H1 (cell line): Measurements from ENCODE around the gene IL16. TPM values are rescaled to one million over a fixed set of nuclear protein-coding genes. Genes with fewer than 3 reads are reported as not detected.

Source experiments
- CTCF ChIA-PET: fragments of 300-600 bp; sonication (Branson Sonifier 250); formaldehyde crosslinking; loops from one replicate; lab custom pipeline; 2021; ENCODE audit not compliant: partially characterized antibody; lab: Charles Lee
- POLR2A ChIA-PET: fragments of 300-600 bp; sonication (Branson Sonifier 250); formaldehyde crosslinking; loops from one replicate; lab custom pipeline; 2021; ENCODE audit warnings: inconsistent platforms; ENCODE audit not compliant: partially characterized antibody; lab: Charles Lee
- DNase-seq, 2 experiments: peaks; one replicate each; pipeline versions ENCODE4 v3.0.0 to v3.0.0-alpha.2; 2010 to 2022; ENCODE audit warnings: low spot score in 2 of 2, low read depth in 1 of 2, mixed read lengths in 1 of 2
- FAIRE-seq: peaks from 2 replicates; lab custom pipeline; 2011; peaks lifted over from hg19 to GRCh38; lab: Jason Lieb, UNC
- H2AFZ ChIP-seq: 2 replicates; pipeline ENCODE4 v1.8.1; 2012; ENCODE audit warnings: low read length, inconsistent platforms
- H2AK5ac ChIP-seq: 2 replicates; pipeline ENCODE4 v1.6.1; 2013; ENCODE audit warnings: low read depth, low read length
- H2BK120ac ChIP-seq: replicated peaks from 2 replicates; pipeline ENCODE3; 2013; ENCODE audit warnings: low read depth, low read length, inconsistent platforms
- H2BK12ac ChIP-seq: 2 replicates; pipeline ENCODE4 v1.6.1; 2013; ENCODE audit warnings: low read depth, low read length
- H2BK15ac ChIP-seq: 2 replicates; pipeline ENCODE4 v1.6.1; 2013; ENCODE audit warnings: low read length
- H2BK20ac ChIP-seq: 2 replicates; pipeline ENCODE4 v1.6.1; 2013; ENCODE audit warnings: low read length
- H2BK5ac ChIP-seq: 2 replicates; pipeline ENCODE4 v1.6.1; 2013; ENCODE audit warnings: low read depth, low read length
- H3K14ac ChIP-seq: 2 replicates; pipeline ENCODE4 v1.6.1; 2013; ENCODE audit warnings: inconsistent platforms; ENCODE audit not compliant: insufficient read length
- H3K18ac ChIP-seq: 2 replicates; pipeline ENCODE4 v1.6.1; 2013; ENCODE audit warnings: low read length; ENCODE audit errors: extremely low read depth
- H3K23ac ChIP-seq: 2 replicates; pipeline ENCODE4 v1.6.1; 2013; ENCODE audit warnings: inconsistent platforms; ENCODE audit not compliant: insufficient read length
- H3K23me2 ChIP-seq: 2 replicates; pipeline ENCODE4 v1.6.1; 2013; ENCODE audit warnings: low read depth, low read length
- H3K27ac ChIP-seq: 2 replicates; pipeline ENCODE4 v1.6.1; 2011; ENCODE audit warnings: low read depth, low read length, inconsistent platforms
- H3K27me3 ChIP-seq, 4 experiments: replicated peaks in 1 of 4; 1 replicate in 1 of 4; 2 replicates in 3 of 4; pipeline versions ENCODE4 v1.6.1 to v1.8.1; 2011 to 2013; ENCODE audit warnings: low read length in 3 of 4, mild to moderate bottlenecking in 3 of 4, inconsistent platforms in 2 of 4, mixed read lengths in 2 of 4, moderate library complexity in 1 of 4; ENCODE audit not compliant: control insufficient read depth in 3 of 4, insufficient read depth in 3 of 4; ENCODE audit errors: extremely low read depth in 1 of 4
- H3K36me3 ChIP-seq, 4 experiments: 2 replicates each; pipeline versions ENCODE4 v1.6.1 to v1.8.1; 2011 to 2013; ENCODE audit warnings: mild to moderate bottlenecking in 4 of 4, low read length in 3 of 4, moderate library complexity in 2 of 4, control low read depth in 1 of 4, inconsistent platforms in 1 of 4; ENCODE audit not compliant: insufficient read depth in 4 of 4, control insufficient read depth in 2 of 4
- H3K4ac ChIP-seq: replicated peaks from 2 replicates; pipeline ENCODE3; 2013; ENCODE audit warnings: low read length, low read depth, mixed read lengths, inconsistent platforms; ENCODE audit not compliant: insufficient read length
- H3K4me1 ChIP-seq, 4 experiments: replicated peaks in 1 of 4; 1 replicate in 1 of 4; 2 replicates in 3 of 4; pipeline versions ENCODE4 v1.6.1 to v1.8.1; 2011 to 2013; ENCODE audit warnings: low read length in 3 of 4, inconsistent platforms in 2 of 4, mixed read lengths in 1 of 4; ENCODE audit not compliant: insufficient read depth in 4 of 4, control insufficient read depth in 3 of 4
- H3K4me2 ChIP-seq, 2 experiments: 2 replicates each; pipeline versions ENCODE4 v1.6.1 to v1.8.1; 2011 to 2013; ENCODE audit warnings: low read depth in 2 of 2, low read length in 2 of 2, control low read depth in 1 of 2, inconsistent platforms in 1 of 2, mild to moderate bottlenecking in 1 of 2; ENCODE audit not compliant: insufficient read depth in 1 of 2
- H3K4me3 ChIP-seq, 4 experiments: fragments of 200-600, 300-600 bp in 1 of 4; sonication (generic), shearing (Covaris generic), sonication (Bioruptor Twin) in 1 of 4; 2 replicates each; pipeline versions ENCODE4 v1.5.1 to v1.8.1; 2011 to 2016; ENCODE audit warnings: low read length in 4 of 4, low read depth in 3 of 4, control low read depth in 2 of 4, inconsistent platforms in 2 of 4, mild to moderate bottlenecking in 2 of 4, mixed read lengths in 1 of 4, moderate library complexity in 1 of 4; ENCODE audit not compliant: insufficient read depth in 2 of 4; ENCODE audit errors: extremely low read depth in 1 of 4
- H3K56ac ChIP-seq: replicated peaks from 2 replicates; pipeline ENCODE3; 2013; ENCODE audit warnings: low read depth, mild to moderate bottlenecking, mixed read lengths, low read length, inconsistent platforms; ENCODE audit not compliant: insufficient read length
- H3K79me1 ChIP-seq: 2 replicates; pipeline ENCODE4 v1.6.1; 2013; ENCODE audit warnings: low read depth, low read length, control low read depth
- H3K79me2 ChIP-seq, 2 experiments: 2 replicates each; pipeline versions ENCODE4 v1.6.1 to v1.8.1; 2012 to 2013; ENCODE audit warnings: low read length in 2 of 2, mild to moderate bottlenecking in 2 of 2, inconsistent platforms in 1 of 2; ENCODE audit not compliant: insufficient read depth in 2 of 2, control insufficient read depth in 1 of 2
- H3K9ac ChIP-seq, 4 experiments: replicated peaks in 1 of 4; 1 replicate in 1 of 4; 2 replicates in 3 of 4; pipeline versions ENCODE4 v1.6.1 to v1.8.1; 2011 to 2013; ENCODE audit warnings: low read depth in 3 of 4, low read length in 3 of 4, control low read depth in 2 of 4, mild to moderate bottlenecking in 2 of 4, moderate library complexity in 2 of 4, inconsistent platforms in 1 of 4; ENCODE audit errors: extremely low read depth in 1 of 4
- H3K9me3 ChIP-seq, 2 experiments: 2 replicates each; pipeline versions ENCODE4 v1.6.1 to v1.8.1; 2012 to 2013; ENCODE audit warnings: mild to moderate bottlenecking in 2 of 2, moderate library complexity in 2 of 2, control low read depth in 1 of 2, inconsistent platforms in 1 of 2, low read depth in 1 of 2, low read length in 1 of 2, mixed read lengths in 1 of 2; ENCODE audit not compliant: insufficient read depth in 2 of 2
- H4K20me1 ChIP-seq, 2 experiments: replicated peaks in 1 of 2; 2 replicates each; pipeline versions ENCODE3 to v1.8.1; 2011 to 2013; ENCODE audit warnings: inconsistent platforms in 2 of 2, low read length in 2 of 2, mild to moderate bottlenecking in 1 of 2; ENCODE audit not compliant: insufficient read depth in 2 of 2, control insufficient read depth in 1 of 2
- H4K5ac ChIP-seq: 2 replicates; pipeline ENCODE4 v1.6.1; 2013; ENCODE audit warnings: low read length, low read depth, mixed read lengths, inconsistent platforms; ENCODE audit not compliant: insufficient read length
- H4K8ac ChIP-seq: 2 replicates; pipeline ENCODE4 v1.8.0; 2013; ENCODE audit warnings: mild to moderate bottlenecking, moderate library complexity, low read length, inconsistent platforms; ENCODE audit not compliant: insufficient read depth; ENCODE audit errors: extremely low read depth
- H4K91ac ChIP-seq: replicated peaks from 2 replicates; pipeline ENCODE3; 2013; ENCODE audit warnings: low read length, mixed read lengths, inconsistent platforms; ENCODE audit not compliant: insufficient read length
- CHD2 ChIP-seq: IDR thresholded peaks from 2 replicates; pipeline ENCODE4 v1.6.1; 2012; ENCODE audit warnings: low read length, improper control_type of control experiment
- HDAC2 ChIP-seq, 2 experiments: fragments of 300-600 bp in 1 of 2; sonication (generic) in 1 of 2; IDR thresholded peaks; 2 replicates each; pipeline ENCODE4 v1.6.1; 2011 to 2012; ENCODE audit warnings: low read depth in 2 of 2, low read length in 2 of 2, mild to moderate bottlenecking in 2 of 2, moderate library complexity in 2 of 2, borderline replicate concordance in 1 of 2, inconsistent platforms in 1 of 2
- RBBP5 ChIP-seq: IDR thresholded peaks from 2 replicates; pipeline ENCODE4 v1.7.1; 2012; ENCODE audit warnings: low read depth, mild to moderate bottlenecking, inconsistent platforms, low read length, moderate library complexity, borderline replicate concordance
- SIX5 ChIP-seq: IDR thresholded peaks from 2 replicates; pipeline ENCODE4 v1.6.1; 2011; ENCODE audit warnings: mild to moderate bottlenecking, low read depth, low read length
- WGBS, 2 experiments: shearing (Covaris generic) in 1 of 2; methylation state at CpG; one replicate each; pipeline versions ENCODE4 v1.1.6 to v1.1.7; 2013 to 2015; ENCODE audit warnings: low lambda C conversion rate in 2 of 2, mixed read lengths in 2 of 2, inconsistent platforms in 1 of 2, low coverage in 1 of 2, missing lambda C conversion rate in 1 of 2; ENCODE audit not compliant: insufficient replicate concordance in 2 of 2, insufficient coverage in 1 of 2, insufficient read length in 1 of 2; ENCODE audit errors: extremely low coverage in 1 of 2, missing lambda C conversion rate in 1 of 2; 5-methylcytosine and 5-hydroxymethylcytosine counted together
- polyA plus RNA-seq, 7 experiments: library from polyadenylated mRNA; depleted of rRNA in 3 of 7; stranded (reverse) in 5 of 7; unstranded in 2 of 7; fragments of >200 nt in 5 of 7; fragments of 200-250 nt in 2 of 7; gene quantifications; 1 replicate in 5 of 7; 2 replicates in 1 of 7; 4 replicates in 1 of 7; pipeline versions ENCODE4 v1.2.1 to v1.2.3, GENCODE V29; 2011 to 2013; ENCODE audit warnings: missing spikeins in 2 of 7, mixed read lengths in 2 of 7
- total RNA-seq: library from RNA; stranded (reverse); fragmentation: NEBNext Ultra II Directional; extraction: Animal tissue kit (Norgen Biotek cat#: 25700); gene quantifications from 2 replicates; pipeline ENCODE4 v1.2.1, GENCODE V29; 2021

The IL16 gene
- total and polyA plus RNA-seq, 2 of the 8 experiments (the other 6 are each of a cell fraction or from before 2014, with no cell fraction given): 0.03 to 0.09 TPM

GRCh38 chr15:81183439-81183775, 13.3 kb upstream of the IL16 start:
- Histone ChIP-seq H3K18ac (no peak overlapping the region), H4K91ac (no peak overlapping the region), H3K79me2 (no peaks in the 10 kb centered on the region), H3K27me3 (no peaks in the 10 kb centered on the region; a peak in 1 of 7 replicates), H3K56ac (no peak overlapping the region), H3K4ac (no peak overlapping the region), H2BK12ac (no peak overlapping the region), H3K4me3 (no peak overlapping the region), H3K9ac (no peak overlapping the region), H2AK5ac (no peak overlapping the region), H3K27ac (no peak overlapping the region), H4K8ac (no peak overlapping the region), H3K4me1 (no peaks in the 10 kb centered on the region), H3K23me2 (no peaks in the 10 kb centered on the region), H2BK15ac (no peak overlapping the region), H4K20me1 (no peaks in the 10 kb centered on the region), H3K79me1 (no peaks in the 10 kb centered on the region), H3K9me3 (no peaks in the 10 kb centered on the region), H4K5ac (no peak overlapping the region), H3K23ac (no peak overlapping the region), H2BK5ac (no peak overlapping the region), H3K36me3 (no peaks in the 10 kb centered on the region), H2BK120ac (no peak overlapping the region), H2AFZ (no peak overlapping the region), H2BK20ac (no peak overlapping the region), H3K4me2 (no peak overlapping the region), H3K14ac (no peak overlapping the region)
- no peak for FAIRE-seq
- POLR2A ChIA-PET: no interaction called here
- TF ChIP-seq SIX5: no peak
- no peak for TF ChIP-seq CHD2
- no peak for TF ChIP-seq HDAC2 (IDR thresholded peaks at IDR 0.05; ENCODE audit: borderline replicate concordance in 1 of 2, low read depth in 2 of 2, low read length in 2 of 2)
- no peak for TF ChIP-seq RBBP5
- CTCF ChIA-PET: interaction anchor here (1.0 to 3.2 kb wide), 7 partner anchors 8 to 86 kb away, joined by 4 to 13 read pairs (median 5); no protein-coding TSS in a partner anchor
- WGBS, 2 experiments: 71% methylated on average over 4 of the region's 4 CpGs; no CpG with 5 or more reads in 1 of the 2 experiments
- no peak for DNase-seq
